Stimulated activated CD8-positive, alpha-beta memory T cell treated with anti-CD3 and anti-CD28 coated beads, Interleukin-15, amount 100 ng/mL, for 4 hours (primary cell): ENCODE results near the gene MRPL42.
"Not testable (repeated sequence)": the region's sequence is repeated elsewhere in the genome, so short reads cannot be mapped to it uniquely, and the experiment has no call there.

ENCODE experiments used
- DNase-seq, 2 donors: peaks; one replicate each; pipeline ENCODE4 v3.0.0-alpha.2; 2020; ENCODE audit warnings: low read depth in 2 of 2

The MRPL42 gene

DNA sequence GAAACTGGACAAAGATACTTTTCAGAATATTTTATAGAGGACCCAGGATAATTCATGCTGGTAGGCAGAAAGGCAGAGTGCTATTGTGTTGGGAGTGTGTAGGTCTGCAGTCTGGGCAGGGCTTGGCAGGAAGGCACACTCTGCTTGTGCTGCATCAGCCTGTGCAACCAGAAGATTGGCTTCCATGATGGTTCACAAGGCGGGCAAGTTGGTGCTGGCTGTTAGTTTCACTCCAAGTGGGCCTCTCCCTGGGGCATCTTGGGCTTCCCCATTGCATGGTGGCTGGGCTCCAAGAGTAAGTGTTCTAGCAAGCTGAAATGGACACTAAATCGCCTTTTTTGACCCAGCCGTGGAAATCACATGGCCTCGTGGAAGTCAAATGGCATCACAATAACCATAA lies 23.7 kb upstream of the MRPL42 start:
- DNase-seq, result no peak

- no peak for DNase-seq
Measured at GRCh38 chr12:93447555-93448290, 19.6 kb upstream of the MRPL42 start.

GRCh38 chr12:93448796-93449195 lies 18.5 kb upstream of the MRPL42 start:
- DNase-seq, result no peak

GRCh38 chr12:93449277-93449676 lies 18.0 kb upstream of the MRPL42 start:
- DNase-seq, result no peak

- no peak for DNase-seq
Measured at GRCh38 chr12:93451423-93452158, 15.7 kb upstream of the MRPL42 start.

DNA sequence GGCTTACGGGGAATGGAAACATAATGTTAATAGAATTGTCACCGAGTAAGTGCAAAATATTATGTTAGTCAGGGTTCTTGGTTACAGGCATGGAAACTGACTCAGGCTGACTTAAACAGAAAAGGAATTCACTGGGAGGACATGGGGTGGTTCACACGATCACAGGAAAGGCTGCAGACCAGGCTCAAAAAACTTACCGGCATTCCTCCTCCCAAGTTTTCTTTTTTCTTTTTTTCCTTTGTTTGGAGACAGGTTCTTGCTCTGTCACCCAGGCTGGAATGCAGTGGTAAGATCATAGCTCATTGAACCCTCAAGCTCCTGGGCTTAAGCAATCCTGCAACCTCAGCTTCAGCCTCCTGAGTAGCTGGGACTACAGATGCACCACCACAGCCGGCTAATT lies 13.7 kb upstream of the MRPL42 start:
- no peak for DNase-seq

- no peak for DNase-seq
Measured at GRCh38 chr12:93456077-93456476, 11.2 kb upstream of the MRPL42 start.

DNA sequence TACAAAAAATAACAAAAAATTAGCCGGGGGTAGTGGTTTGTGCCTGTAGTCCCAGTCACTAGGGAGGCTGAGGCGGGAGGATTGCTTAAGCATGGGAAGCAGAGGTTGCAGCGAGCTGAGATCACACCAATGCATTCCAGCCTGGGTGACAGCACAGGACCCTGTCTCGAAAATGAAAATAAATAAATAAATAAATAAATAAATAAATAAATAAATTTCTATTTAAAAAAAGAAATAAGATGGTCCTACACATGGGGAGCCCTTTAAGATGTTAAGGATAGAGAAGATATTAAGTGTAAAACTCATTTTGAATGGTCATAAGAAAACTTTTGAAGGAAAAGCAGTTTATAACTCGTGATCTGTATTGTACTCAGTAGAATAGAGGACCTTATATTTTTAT lies 8.2 kb upstream of the MRPL42 start:
- no peak for DNase-seq

- no peak for DNase-seq
Measured at GRCh38 chr12:93460003-93460402, 7.3 kb upstream of the MRPL42 start.

- no peak for DNase-seq
Measured at GRCh38 chr12:93460902-93461301, 6.4 kb upstream of the MRPL42 start.

GRCh38 chr12:93461503-93461902 lies 5.8 kb upstream of the MRPL42 start:
- DNase-seq, result no peak

DNA sequence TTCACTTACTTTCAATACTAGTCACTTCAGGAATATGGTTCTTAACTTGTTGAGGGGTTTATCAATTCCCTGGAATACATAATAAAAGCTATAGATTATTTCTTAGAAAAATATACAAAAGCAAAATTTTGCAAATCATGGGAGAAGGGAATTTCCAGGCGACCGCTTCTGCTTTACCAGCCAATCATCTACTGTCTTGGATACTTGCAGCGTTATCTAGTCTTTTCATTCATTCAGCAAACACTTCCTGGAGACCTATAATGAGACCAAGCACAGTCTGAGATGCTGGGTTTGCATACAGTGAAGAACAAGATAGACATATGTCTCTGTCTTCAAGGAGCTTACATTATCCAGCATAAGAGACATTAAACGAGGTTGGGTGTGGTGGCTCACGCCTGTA lies 1.5 kb upstream of the MRPL42 start:
- no peak for DNase-seq

DNA sequence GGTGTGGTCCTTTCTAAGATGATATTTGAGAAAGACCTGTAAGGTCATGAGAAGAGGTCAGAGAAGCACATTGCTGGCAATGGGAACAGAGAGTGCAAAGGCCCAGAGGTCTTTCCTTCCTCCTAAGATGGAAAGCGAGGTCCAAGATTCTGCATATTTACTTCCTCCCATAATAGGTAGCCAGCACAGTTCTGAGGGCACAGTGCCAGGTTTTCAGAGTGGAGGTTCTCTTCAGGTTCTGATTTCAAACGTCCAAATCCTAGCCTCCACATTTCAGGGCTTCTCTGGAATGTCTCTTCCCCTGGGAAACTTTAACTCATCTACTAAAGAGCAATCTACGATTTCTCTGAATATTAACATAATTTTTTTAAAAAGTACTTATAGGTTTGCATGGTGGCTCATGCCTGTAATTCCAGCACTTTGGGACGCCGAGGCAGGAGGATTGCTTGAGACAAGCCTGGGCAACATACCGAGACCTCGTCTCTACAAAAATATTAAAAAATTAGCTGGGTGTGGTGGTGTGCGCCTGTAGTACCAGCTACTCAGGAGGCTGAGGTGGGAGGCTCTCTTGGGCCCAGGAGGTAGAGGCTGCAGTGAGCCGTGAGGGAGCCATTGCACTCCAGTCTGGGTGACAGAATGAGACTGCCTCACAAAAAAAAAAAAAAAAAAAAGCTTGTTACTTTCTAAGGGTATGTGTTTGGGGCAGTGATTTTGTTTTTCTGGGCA lies 526 bp upstream of the MRPL42 start:
- no peak for DNase-seq

GRCh38 chr12:93468008-93468371 lies 676 bp downstream of the MRPL42 start:
- no peak for DNase-seq

GRCh38 chr12:93469386-93469785 lies 2.1 kb downstream of the MRPL42 start:
- DNase-seq, result no peak

DNA sequence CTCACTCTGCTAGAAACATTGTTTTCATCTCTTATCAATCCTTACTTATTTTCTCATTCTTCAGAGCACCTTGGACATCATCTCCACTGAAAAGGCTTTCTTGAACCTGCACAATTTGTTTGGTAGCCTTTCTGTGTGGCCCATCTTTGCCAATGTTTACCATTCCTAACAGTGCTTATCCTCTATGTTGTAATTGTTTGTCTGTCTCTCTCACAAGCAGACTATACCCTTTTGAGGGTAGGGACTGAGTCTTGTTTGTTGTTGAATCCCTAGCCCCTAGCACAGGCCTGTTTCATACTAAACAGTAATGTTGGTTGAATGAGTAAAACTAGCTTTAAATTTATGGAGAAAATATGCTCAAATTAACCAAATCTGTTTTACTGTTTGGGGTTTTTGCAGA lies 9.2 kb downstream of the MRPL42 start:
- no peak for DNase-seq

- DNase-seq, result no peak
Measured at GRCh38 chr12:93482721-93483120, 15.4 kb downstream of the MRPL42 start.

- DNase-seq, result no peak
Measured at GRCh38 chr12:93483151-93483807, 16.0 kb downstream of the MRPL42 start.

DNA sequence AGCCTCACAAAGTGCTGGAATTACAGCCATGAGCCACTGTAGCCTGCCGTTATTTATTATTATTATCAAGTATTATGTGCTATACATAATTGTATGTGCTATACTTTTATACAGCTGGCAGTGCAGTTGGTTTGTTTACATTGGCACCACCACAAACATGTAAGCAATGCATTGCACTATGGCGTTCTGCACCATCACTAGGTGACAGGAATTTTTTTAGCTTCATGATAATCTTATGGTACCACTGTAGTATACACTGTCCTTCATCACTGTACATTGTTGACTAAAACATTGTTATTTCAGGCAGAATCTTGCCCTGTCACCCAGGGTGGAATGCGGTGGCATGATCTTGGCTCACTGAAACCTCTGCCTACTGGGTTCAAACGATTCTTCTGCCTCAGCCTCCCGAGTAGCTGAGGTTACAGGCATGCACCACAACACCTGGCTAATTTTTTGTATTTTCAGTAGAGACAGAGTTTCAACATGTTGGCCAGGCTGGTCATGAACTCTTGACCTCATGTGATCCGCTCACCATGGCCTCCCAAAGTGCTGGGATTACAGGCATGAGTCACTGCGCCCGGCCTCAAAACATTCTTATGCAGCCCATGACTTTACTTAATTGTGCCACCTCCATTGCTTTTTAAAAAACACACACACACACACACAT lies 17.1 kb downstream of the MRPL42 start:
- DNase-seq, result no peak

DNA sequence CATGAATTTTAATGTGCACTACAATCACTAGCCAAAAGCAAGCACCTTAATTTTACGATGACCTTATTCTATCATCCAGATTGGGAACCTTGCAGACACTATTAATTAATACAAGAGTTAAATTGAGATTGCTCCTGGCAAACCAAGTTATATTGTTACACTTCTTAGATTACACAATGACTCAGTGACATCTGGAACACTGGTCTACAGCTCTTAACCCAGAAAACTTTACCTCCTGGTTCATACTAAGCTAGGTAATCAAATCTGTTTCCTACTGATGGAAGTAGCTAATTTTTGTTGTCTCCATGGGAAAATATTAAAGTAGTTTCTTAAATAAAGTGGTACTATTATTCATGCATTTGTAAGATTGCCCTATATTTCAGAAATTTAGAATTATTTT lies 25.5 kb downstream of the MRPL42 start:
- not testable (repeated sequence) for DNase-seq

- DNase-seq, result no peak
Measured at GRCh38 chr12:93494096-93494495, 26.8 kb downstream of the MRPL42 start.

- no peak for DNase-seq
Measured at GRCh38 chr12:93497456-93497855, 30.1 kb downstream of the MRPL42 start.
